ENCODE results near the gene AP3B1.
"Not testable (repeated sequence)": the region's sequence is repeated elsewhere in the genome, so short reads cannot be mapped to it uniquely, and the experiment has no call there.

- not testable (repeated sequence) for TF ChIP-seq CTCF, POLR2A (IDR thresholded peaks at IDR 0.05)
These were observed 223.8 kb downstream of the AP3B1 start for GRCh38 chr5:78070691-78071090.
